Panc1 (cell line): ENCODE data around the gene ZBTB7C. TPM values are rescaled to one million over a fixed set of nuclear protein-coding genes. Genes with fewer than 3 reads are reported as not detected.

Experiments
- ATAC-seq: fragments of 200-7000 bp; cut with Tn5 transposase; 2 replicates; pipeline ENCODE4 v1.9.1; 2020; ENCODE audit warnings: mild to moderate bottlenecking, moderate library complexity
- Bru-seq: library from RNA; stranded (reverse); fragments of 400-500 nt; gene quantifications from one replicate; lab custom pipeline; 2021; lab: Mats Ljungman, UMichigan
- BruChase-seq, 2 experiments: library from RNA; stranded (reverse); fragments of 400-500 nt; gene quantifications; one replicate each; lab custom pipeline; 2021; lab: Mats Ljungman, UMichigan
- BruUV-seq: library from RNA; stranded (reverse); fragments of 400-500 nt; replicated peaks from 2 replicates; lab custom pipeline; 2021; lab: Mats Ljungman, UMichigan
- CTCF ChIA-PET: fragments of 300-600 bp; sonication (Branson Sonifier 250); formaldehyde crosslinking; loops from one replicate; lab custom pipeline; 2022; ENCODE audit warnings: antibody characterized with exemption; lab: Charles Lee
- POLR2A ChIA-PET: fragments of 300-600 bp; sonication (Branson Sonifier 250); formaldehyde crosslinking; loops from one replicate; lab custom pipeline; 2022; ENCODE audit warnings: antibody characterized with exemption; lab: Charles Lee
- DNase-seq: peaks from one replicate; pipeline ENCODE4 v3.0.0-alpha.2; 2010; ENCODE audit warnings: low read depth, low spot score
- H3K27ac ChIP-seq: 2 replicates; pipeline ENCODE4 v1.5.1; 2011; ENCODE audit warnings: mild to moderate bottlenecking, low read length, inconsistent platforms
- H3K27me3 ChIP-seq: fragments of 200-500 bp; sonication (Bioruptor generic); 2 replicates; pipeline ENCODE4 v1.6.0; 2014; ENCODE audit warnings: low read length, inconsistent platforms; ENCODE audit not compliant: control insufficient read depth, insufficient read depth
- H3K36me3 ChIP-seq: fragments of 200-500 bp; sonication (Bioruptor generic); 2 replicates; pipeline ENCODE4 v1.5.1; 2014; ENCODE audit warnings: inconsistent platforms, mild to moderate bottlenecking, low read length, moderate library complexity; ENCODE audit not compliant: control insufficient read depth, insufficient read depth
- H3K4me1 ChIP-seq: 2 replicates; pipeline ENCODE4 v1.5.1; 2011; ENCODE audit warnings: inconsistent platforms, mild to moderate bottlenecking, low read length, moderate library complexity; ENCODE audit not compliant: control insufficient read depth, insufficient read depth
- H3K4me3 ChIP-seq, 2 experiments: 2 replicates each; pipeline ENCODE4 v1.5.1; 2011 to 2012; ENCODE audit warnings: low read depth in 2 of 2, low read length in 2 of 2, mild to moderate bottlenecking in 2 of 2, inconsistent platforms in 1 of 2, moderate library complexity in 1 of 2
- H3K9me3 ChIP-seq: fragments of 200-500 bp; sonication (Bioruptor generic); 2 replicates; pipeline ENCODE4 v1.5.1; 2014; ENCODE audit warnings: low read depth, mild to moderate bottlenecking, inconsistent platforms, low read length, moderate library complexity; ENCODE audit not compliant: control insufficient read depth, insufficient read depth
- CTCF ChIP-seq: fragments of 450-650 bp; IDR thresholded peaks from 2 replicates; pipeline ENCODE4 v1.5.1; 2017; ENCODE audit warnings: mild to moderate bottlenecking
- POLR2AphosphoS5 ChIP-seq: IDR thresholded peaks from 2 replicates; pipeline ENCODE4 v1.6.1; 2012; ENCODE audit warnings: mild to moderate bottlenecking, low read depth, low read length, moderate library complexity
- REST ChIP-seq, 2 experiments: IDR thresholded peaks; 2 replicates each; pipeline ENCODE4 v1.6.1; 2011 to 2012; ENCODE audit warnings: low read depth in 2 of 2, control low read depth in 1 of 2, low read length in 1 of 2, mild to moderate bottlenecking in 1 of 2, moderate library complexity in 1 of 2; ENCODE audit not compliant: insufficient read depth in 1 of 2
- SIN3A ChIP-seq: IDR thresholded peaks from 2 replicates; pipeline ENCODE4 v1.6.1; 2012; ENCODE audit warnings: low read depth, mild to moderate bottlenecking, low read length, moderate library complexity, borderline replicate concordance; ENCODE audit not compliant: insufficient read depth
- TCF7L2 ChIP-seq: IDR thresholded peaks from 2 replicates; pipeline ENCODE4 v1.6.1; 2011; ENCODE audit warnings: mild to moderate bottlenecking, low read depth, low read length, inconsistent platforms
- in situ Hi-C: cut with HindIII; loops from 2 replicates; pipeline ENCODE4 v1.10.0; 2016; ENCODE audit warnings: low sequenced_read_pairs, low pct_unique_long_range_greater_than_20kb
- intact Hi-C: fragments of 100-400 bp; cut with micrococcal nuclease; formaldehyde crosslinking; loops from one replicate; pipeline ENCODE4 v1.10.0; 2022; ENCODE audit not compliant: unreplicated experiment
- long read RNA-seq: library from polyadenylated mRNA; unstranded; transcript quantifications from one replicate; pipeline ENCODE4 v2.0.0, GENCODE V29; 2021; ENCODE audit not compliant: unreplicated experiment
- polyA plus RNA-seq: library from polyadenylated mRNA; unstranded; fragments of >200 nt; gene quantifications from one replicate; pipeline ENCODE4 v1.2.1, GENCODE V29; 2012; ENCODE audit warnings: missing spikeins; ENCODE audit not compliant: insufficient read length
- total RNA-seq: library from RNA; stranded (reverse); gene quantifications from one replicate; pipeline ENCODE4 v1.2.1, GENCODE V29; 2021; ENCODE audit not compliant: unreplicated experiment

The ZBTB7C gene
- 0.03 TPM for total RNA-seq
- not detected for polyA plus RNA-seq
- Bru-seq, nascent RNA = percentile 4 among the genes with signal in this experiment
- BruChase-seq, experiment 1, labeled RNA remaining after a 2-hour chase = percentile 3 among the genes with signal in this experiment
- percentile 5 among the genes with signal in this experiment for BruChase-seq, experiment 2, labeled RNA remaining after a 6-hour chase
- long read RNA-seq = 0 reads

GRCh38 chr18:48408727-48409590 is at the start of gene ZBTB7C:
Gene ZBTB7C, minus strand, starts transcription at chr18:48409383.
- intact Hi-C loops = no loop called here
- peaks cover 19% of the 10 kb centered on the region for H3K27me3 ChIP-seq

More at GRCh38 chr18:48408727-48409590, at the start of gene ZBTB7C:
- H3K4me1 ChIP-seq = no peaks in the 10 kb centered on the region
- ChIA-PET POLR2A (no interaction called here), CTCF (no interaction called here)
- in situ Hi-C loops = no loop called here
- H3K4me3 ChIP-seq = peak within 1 kb of the TSS; percentile 47 to 65
- no peak within 1 kb of the TSS for H3K27ac ChIP-seq
- BruUV-seq = no TSS peak
- TF ChIP-seq CTCF (no peak), REST (IDR thresholded peaks at IDR 0.05; ENCODE audit: insufficient read depth in 1 of 2, low read depth in 2 of 2, low read length in 1 of 2) (no peak), POLR2AphosphoS5 (no peak), TCF7L2 (no peak), SIN3A (no peak)
- H3K9me3 ChIP-seq = no peaks in the 10 kb centered on the region
- no peaks in the 10 kb centered on the region for H3K36me3 ChIP-seq
- DNase-seq = no peak
- peak; percentile 56 for ATAC-seq
